ENCODE measurements around the gene AMIGO1. TPM values are rescaled to one million over a fixed set of nuclear protein-coding genes. Genes with fewer than 3 reads are reported as not detected.

The AMIGO1 gene
- total RNA-seq, 1 experiment from 2014 or later = 1.5 TPM

- Histone ChIP-seq H3K4me1 (no peaks in the 10 kb centered on the region), H3K27me3 (replicated peaks; ENCODE audit: control insufficient read depth, insufficient read depth, low read length) (no peaks in the 10 kb centered on the region), H3K4me3 (ENCODE audit: low read depth, low read length) (no peak overlapping the region), H3K9me3 (no peaks in the 10 kb centered on the region), H3K36me3 (ENCODE audit: control insufficient read depth, insufficient read depth, low read length) (no peaks in the 10 kb centered on the region)
- no TSS peak for BruUV-seq (replicated peaks)
- Mint-ChIP-seq H3K4me3 (ENCODE audit: unreplicated experiment) (no peak overlapping the region), H3K36me3 (ENCODE audit: insufficient read depth, unreplicated experiment) (no peaks in the 10 kb centered on the region), H3K9me3 (ENCODE audit: unreplicated experiment) (no peaks in the 10 kb centered on the region), H3K4me1 (ENCODE audit: low read depth, unreplicated experiment) (peaks cover 6% of the 10 kb centered on the region), H3K27ac (ENCODE audit: unreplicated experiment) (no peak overlapping the region), H3K27me3 (ENCODE audit: insufficient read depth, unreplicated experiment) (peaks cover 5% of the 10 kb centered on the region)
- intact Hi-C loops (cut with micrococcal nuclease; ENCODE audit: unreplicated experiment) = no loop called here
- ChIA-PET POLR2A (no interaction called here), CTCF (no interaction called here)
- no peak for DNase-seq
- no peak for TF ChIP-seq CTCF (IDR thresholded peaks at IDR 0.05; ENCODE audit: insufficient read depth in 1 of 2, low read depth in 1 of 2, low read length in 1 of 2, severe bottlenecking in 1 of 2, unreplicated experiment in 1 of 2)
These were observed 51.7 kb downstream of the AMIGO1 start for GRCh38 chr1:109457819-109458218.

DNA sequence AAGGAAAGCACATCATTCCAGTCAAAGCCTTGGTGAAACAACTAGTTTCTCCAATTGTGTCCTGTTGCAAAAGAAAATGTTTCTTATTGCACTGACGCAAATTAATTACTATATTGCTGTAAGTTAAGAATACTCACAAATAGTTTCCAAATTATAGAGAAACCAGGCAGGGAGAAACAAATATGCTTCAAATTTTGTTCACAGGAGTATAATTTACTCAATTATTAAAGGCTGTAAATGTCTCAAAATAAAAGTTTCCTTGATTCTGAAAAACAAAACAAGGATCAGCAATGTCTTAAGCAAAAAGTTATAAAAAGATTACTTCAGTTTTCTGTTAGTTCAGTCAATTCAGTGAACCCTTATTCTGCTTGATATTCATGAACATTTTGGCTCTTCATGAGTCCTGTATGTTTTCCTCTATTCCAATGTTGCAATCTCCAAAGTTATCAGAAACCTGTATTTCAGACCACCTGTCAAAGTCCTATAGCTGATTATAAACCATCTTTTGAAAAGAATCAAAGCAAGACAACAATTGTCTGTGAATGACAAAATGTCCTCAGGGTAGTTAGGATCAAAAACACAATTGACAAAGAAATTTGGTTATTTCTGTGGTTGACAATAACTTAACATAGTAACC is 54.9 kb downstream of the AMIGO1 start:
- no peaks in the 10 kb centered on the region for H3K4me1 ChIP-seq
- CTCF ChIA-PET = interaction anchor here (0.6 kb wide), 1 partner anchor 8 kb away, joined by 6 read pairs; no protein-coding TSS in a partner anchor
- no peaks in the 10 kb centered on the region for H3K27me3 ChIP-seq (replicated peaks; ENCODE audit: control insufficient read depth, insufficient read depth, low read length)
- no peak overlapping the region for H3K4me3 ChIP-seq (ENCODE audit: low read depth, low read length)
- Mint-ChIP-seq H3K27ac (ENCODE audit: unreplicated experiment) (no peak overlapping the region), H3K27me3 (ENCODE audit: insufficient read depth, unreplicated experiment) (no peaks in the 10 kb centered on the region), H3K4me1 (ENCODE audit: low read depth, unreplicated experiment) (peaks cover 6% of the 10 kb centered on the region), H3K4me3 (ENCODE audit: unreplicated experiment) (no peak overlapping the region), H3K36me3 (ENCODE audit: insufficient read depth, unreplicated experiment) (no peaks in the 10 kb centered on the region), H3K9me3 (ENCODE audit: unreplicated experiment) (no peaks in the 10 kb centered on the region)
- no peak for TF ChIP-seq CTCF (IDR thresholded peaks at IDR 0.05; ENCODE audit: insufficient read depth in 1 of 2, low read depth in 1 of 2, low read length in 1 of 2, severe bottlenecking in 1 of 2, unreplicated experiment in 1 of 2)
- DNase-seq = no peak
- no TSS peak for BruUV-seq (replicated peaks)
- intact Hi-C loops (cut with micrococcal nuclease; ENCODE audit: unreplicated experiment) = no loop called here
- H3K9me3 ChIP-seq = no peaks in the 10 kb centered on the region
- no peaks in the 10 kb centered on the region for H3K36me3 ChIP-seq (ENCODE audit: control insufficient read depth, insufficient read depth, low read length)
- POLR2A ChIA-PET = no interaction called here

Other genes starting within 250 kb of the AMIGO1 start
- gene PSRC1, start 226.6 kb downstream of the AMIGO1 start, total RNA-seq (2022) = 23.9 and 24.9 TPM in 2 replicates
- not detected in 2 replicates for gene MYBPHL, start 202.7 kb downstream of the AMIGO1 start, total RNA-seq (2022)
- gene SORT1, start 111.8 kb downstream of the AMIGO1 start, total RNA-seq (2022) = 65.2 and 67.1 TPM in 2 replicates
- gene PSMA5, start 83.3 kb downstream of the AMIGO1 start, total RNA-seq (2022) = 82.7 and 97.8 TPM in 2 replicates
- 0.32 and 0.45 TPM in 2 replicates for gene SYPL2, start 43.2 kb downstream of the AMIGO1 start, total RNA-seq (2022)
- 3.9 and 4.0 TPM in 2 replicates for gene ATXN7L2, start 25.8 kb downstream of the AMIGO1 start, total RNA-seq (2022)
- 6.6 and 7.3 TPM in 2 replicates for gene CYB561D1, start 15.6 kb downstream of the AMIGO1 start, total RNA-seq (2022)
- not detected in 2 replicates for gene GPR61, start 30.1 kb upstream of the AMIGO1 start, total RNA-seq (2022)
- 6.2 and 6.4 TPM in 2 replicates for gene GNAI3, start 38.9 kb upstream of the AMIGO1 start, total RNA-seq (2022)
- not detected in 2 replicates for gene GNAT2, start 109.9 kb upstream of the AMIGO1 start, total RNA-seq (2022)
- 40.3 and 47.8 TPM in 2 replicates for gene AMPD2, start 110.1 kb upstream of the AMIGO1 start, total RNA-seq (2022)
- 9.6 and 11.9 TPM in 2 replicates for gene GSTM4, start 146.4 kb upstream of the AMIGO1 start, total RNA-seq (2022)
- gene GSTM2, start 158.3 kb upstream of the AMIGO1 start, total RNA-seq (2022) = 0.84 and 1.7 TPM in 2 replicates
- gene GSTM1, start 178.1 kb upstream of the AMIGO1 start, total RNA-seq (2022) = not detected in 2 replicates
- 6.0 and 9.1 TPM in 2 replicates for gene GSTM5, start 202.5 kb upstream of the AMIGO1 start, total RNA-seq (2022)
- gene GSTM3, start 231.3 kb upstream of the AMIGO1 start, total RNA-seq (2022) = 8.9 and 10.6 TPM in 2 replicates

Measured in Caco-2 (cell line).